ENCODE measurements around the gene PTPRU. TPM values are rescaled to one million over a fixed set of nuclear protein-coding genes. Genes with fewer than 3 reads are reported as not detected.

The PTPRU gene
- total RNA-seq, 1 experiment from 2014 or later, result 0.72 TPM

DNA sequence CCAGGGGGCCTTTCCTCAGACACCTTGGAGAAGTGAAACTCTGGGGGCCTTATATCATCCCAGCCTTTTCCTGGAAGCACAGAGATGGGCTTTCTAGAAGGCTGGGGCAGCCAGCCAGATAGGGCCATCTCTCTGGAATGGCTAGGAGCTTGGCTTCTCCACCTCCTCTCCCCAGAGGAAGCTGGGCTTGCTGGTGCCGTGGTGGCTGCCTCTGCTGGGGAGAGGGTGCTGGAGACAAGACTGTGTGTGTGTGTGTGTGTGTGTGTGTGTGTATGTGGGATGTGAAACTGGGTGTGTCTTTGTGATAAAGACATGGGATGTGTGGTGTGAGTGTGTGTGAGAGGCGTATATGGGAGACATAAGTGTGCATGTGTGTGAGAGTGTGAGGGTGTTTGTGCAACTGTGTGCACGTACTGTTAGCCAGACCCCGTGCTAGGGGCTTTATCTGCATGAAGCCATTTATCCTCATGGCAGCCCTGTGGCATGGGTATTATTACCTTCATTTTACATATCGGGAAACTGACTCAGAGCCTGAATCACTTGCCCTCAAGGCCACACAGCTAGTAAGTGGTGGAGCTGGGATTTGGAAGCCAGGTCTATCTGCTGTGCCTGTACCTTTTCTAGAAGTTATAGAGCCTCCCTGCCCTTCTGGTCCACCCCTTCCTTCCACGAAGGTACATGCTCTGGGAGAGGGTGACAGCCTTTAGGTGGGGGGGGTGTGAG, 44.2 kb downstream of the PTPRU start:
- Histone ChIP-seq H3K4me1 (ENCODE audit: control insufficient read depth, insufficient read depth, low read length) (no peaks in the 10 kb centered on the region), H3K36me3 (ENCODE audit: control insufficient read depth, insufficient read depth, low read length) (no peaks in the 10 kb centered on the region), H3K27me3 (ENCODE audit: control insufficient read depth, insufficient read depth, low read length) (no peaks in the 10 kb centered on the region), H3K4me3 (ENCODE audit: low read depth in 2 of 2, low read length in 2 of 2) (no peak overlapping the region), H3K9me3 (ENCODE audit: control insufficient read depth, insufficient read depth, low read depth, low read length) (no peaks in the 10 kb centered on the region), H3K27ac (ENCODE audit: low read length) (no peak overlapping the region)
- CTCF ChIA-PET, result no interaction called here
- no peak for TF ChIP-seq SIN3A (IDR thresholded peaks at IDR 0.05; ENCODE audit: borderline replicate concordance, insufficient read depth, low read depth, low read length)
- no peak for TF ChIP-seq TCF7L2 (IDR thresholded peaks at IDR 0.05; ENCODE audit: low read depth, low read length)
- TF ChIP-seq, protein P1, sequence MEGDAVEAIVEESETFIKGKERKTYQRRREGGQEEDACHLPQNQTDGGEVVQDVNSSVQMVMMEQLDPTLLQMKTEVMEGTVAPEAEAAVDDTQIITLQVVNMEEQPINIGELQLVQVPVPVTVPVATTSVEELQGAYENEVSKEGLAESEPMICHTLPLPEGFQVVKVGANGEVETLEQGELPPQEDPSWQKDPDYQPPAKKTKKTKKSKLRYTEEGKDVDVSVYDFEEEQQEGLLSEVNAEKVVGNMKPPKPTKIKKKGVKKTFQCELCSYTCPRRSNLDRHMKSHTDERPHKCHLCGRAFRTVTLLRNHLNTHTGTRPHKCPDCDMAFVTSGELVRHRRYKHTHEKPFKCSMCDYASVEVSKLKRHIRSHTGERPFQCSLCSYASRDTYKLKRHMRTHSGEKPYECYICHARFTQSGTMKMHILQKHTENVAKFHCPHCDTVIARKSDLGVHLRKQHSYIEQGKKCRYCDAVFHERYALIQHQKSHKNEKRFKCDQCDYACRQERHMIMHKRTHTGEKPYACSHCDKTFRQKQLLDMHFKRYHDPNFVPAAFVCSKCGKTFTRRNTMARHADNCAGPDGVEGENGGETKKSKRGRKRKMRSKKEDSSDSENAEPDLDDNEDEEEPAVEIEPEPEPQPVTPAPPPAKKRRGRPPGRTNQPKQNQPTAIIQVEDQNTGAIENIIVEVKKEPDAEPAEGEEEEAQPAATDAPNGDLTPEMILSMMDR (IDR thresholded peaks at IDR 0.05), result no peak
- TF ChIP-seq POLR2AphosphoS5 (IDR thresholded peaks at IDR 0.05; ENCODE audit: low read depth, low read length), result no peak
- TF ChIP-seq, protein P2, sequence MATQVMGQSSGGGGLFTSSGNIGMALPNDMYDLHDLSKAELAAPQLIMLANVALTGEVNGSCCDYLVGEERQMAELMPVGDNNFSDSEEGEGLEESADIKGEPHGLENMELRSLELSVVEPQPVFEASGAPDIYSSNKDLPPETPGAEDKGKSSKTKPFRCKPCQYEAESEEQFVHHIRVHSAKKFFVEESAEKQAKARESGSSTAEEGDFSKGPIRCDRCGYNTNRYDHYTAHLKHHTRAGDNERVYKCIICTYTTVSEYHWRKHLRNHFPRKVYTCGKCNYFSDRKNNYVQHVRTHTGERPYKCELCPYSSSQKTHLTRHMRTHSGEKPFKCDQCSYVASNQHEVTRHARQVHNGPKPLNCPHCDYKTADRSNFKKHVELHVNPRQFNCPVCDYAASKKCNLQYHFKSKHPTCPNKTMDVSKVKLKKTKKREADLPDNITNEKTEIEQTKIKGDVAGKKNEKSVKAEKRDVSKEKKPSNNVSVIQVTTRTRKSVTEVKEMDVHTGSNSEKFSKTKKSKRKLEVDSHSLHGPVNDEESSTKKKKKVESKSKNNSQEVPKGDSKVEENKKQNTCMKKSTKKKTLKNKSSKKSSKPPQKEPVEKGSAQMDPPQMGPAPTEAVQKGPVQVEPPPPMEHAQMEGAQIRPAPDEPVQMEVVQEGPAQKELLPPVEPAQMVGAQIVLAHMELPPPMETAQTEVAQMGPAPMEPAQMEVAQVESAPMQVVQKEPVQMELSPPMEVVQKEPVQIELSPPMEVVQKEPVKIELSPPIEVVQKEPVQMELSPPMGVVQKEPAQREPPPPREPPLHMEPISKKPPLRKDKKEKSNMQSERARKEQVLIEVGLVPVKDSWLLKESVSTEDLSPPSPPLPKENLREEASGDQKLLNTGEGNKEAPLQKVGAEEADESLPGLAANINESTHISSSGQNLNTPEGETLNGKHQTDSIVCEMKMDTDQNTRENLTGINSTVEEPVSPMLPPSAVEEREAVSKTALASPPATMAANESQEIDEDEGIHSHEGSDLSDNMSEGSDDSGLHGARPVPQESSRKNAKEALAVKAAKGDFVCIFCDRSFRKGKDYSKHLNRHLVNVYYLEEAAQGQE (IDR thresholded peaks at IDR 0.05; ENCODE audit: insufficient read depth in 1 of 2, low read depth in 2 of 2, low read length in 1 of 2), result no peak
- intact Hi-C loops (cut with micrococcal nuclease; ENCODE audit: unreplicated experiment), result no loop called here
- no TSS peak for BruUV-seq (replicated peaks)
- ATAC-seq (0 out of 2 replicates have a peak, but pooled peaks have one; percentile 20), DNase-seq (ENCODE audit: low read depth, low spot score) (no peak)
- POLR2A ChIA-PET, result no interaction called here
- in situ Hi-C loops (cut with HindIII; ENCODE audit: low pct_unique_long_range_greater_than_20kb, low sequenced_read_pairs), result no loop called here

DNA sequence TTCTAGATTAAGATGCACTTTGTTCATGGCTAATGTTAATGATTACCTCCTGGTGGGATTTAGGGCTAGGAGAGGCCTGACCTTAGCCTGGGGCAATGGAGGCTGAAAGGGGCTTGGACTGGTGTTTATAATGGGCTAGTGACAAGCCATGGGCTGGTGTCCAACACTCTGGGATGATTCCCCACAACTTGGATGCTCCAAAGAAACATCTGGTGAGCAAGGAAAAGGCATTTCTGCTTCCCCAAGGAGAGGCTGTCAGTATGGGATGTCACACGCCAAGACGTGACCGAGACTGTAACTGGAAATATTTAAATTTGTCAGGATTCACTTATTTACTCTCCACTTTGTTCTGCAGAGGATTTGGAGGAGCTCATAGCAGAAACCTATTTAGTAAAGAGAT, 45.2 kb downstream of the PTPRU start:
- POLR2A ChIA-PET, result no interaction called here
- no peaks in the 10 kb centered on the region for H3K9me3 ChIP-seq (ENCODE audit: control insufficient read depth, insufficient read depth, low read depth, low read length)
- H3K27ac ChIP-seq (ENCODE audit: low read length), result no peak overlapping the region
- H3K4me3 ChIP-seq (ENCODE audit: low read depth in 2 of 2, low read length in 2 of 2), result no peak overlapping the region
- no peaks in the 10 kb centered on the region for H3K36me3 ChIP-seq (ENCODE audit: control insufficient read depth, insufficient read depth, low read length)
- no peaks in the 10 kb centered on the region for H3K4me1 ChIP-seq (ENCODE audit: control insufficient read depth, insufficient read depth, low read length)
- no TSS peak for BruUV-seq (replicated peaks)
- ATAC-seq, result no peak
- TF ChIP-seq, protein P2 (IDR thresholded peaks at IDR 0.05; ENCODE audit: insufficient read depth in 1 of 2, low read depth in 2 of 2, low read length in 1 of 2), result no peak
- TF ChIP-seq, protein P1 (IDR thresholded peaks at IDR 0.05), result no peak
- no peak for TF ChIP-seq SIN3A (IDR thresholded peaks at IDR 0.05; ENCODE audit: borderline replicate concordance, insufficient read depth, low read depth, low read length)
- TF ChIP-seq TCF7L2 (IDR thresholded peaks at IDR 0.05; ENCODE audit: low read depth, low read length), result no peak
- TF ChIP-seq POLR2AphosphoS5 (IDR thresholded peaks at IDR 0.05; ENCODE audit: low read depth, low read length), result no peak
- intact Hi-C loops (cut with micrococcal nuclease; ENCODE audit: unreplicated experiment), result no loop called here
- CTCF ChIA-PET, result no interaction called here
- H3K27me3 ChIP-seq (ENCODE audit: control insufficient read depth, insufficient read depth, low read length), result no peaks in the 10 kb centered on the region
- in situ Hi-C loops (cut with HindIII; ENCODE audit: low pct_unique_long_range_greater_than_20kb, low sequenced_read_pairs), result no loop called here
- no peak for DNase-seq (ENCODE audit: low read depth, low spot score)
